ENCODE measurements around the gene RTN1.

RTN1 gene

GRCh38 chr14:59852350-59852749 is 18.2 kb downstream of the RTN1 start:
- TF ChIP-seq CTCF (IDR thresholded peaks at IDR 0.05; ENCODE audit: insufficient read depth, low read depth, low read length, missing control alignments): no peak
- no peak overlapping the region for H3K4me3 ChIP-seq (ENCODE audit: low read depth, low read length)
- DNase-seq (ENCODE audit: low read depth): no peak

- H3K4me3 ChIP-seq (ENCODE audit: low read depth, low read length): no peak overlapping the region
- TF ChIP-seq CTCF (IDR thresholded peaks at IDR 0.05; ENCODE audit: insufficient read depth, low read depth, low read length, missing control alignments): no peak
- DNase-seq (ENCODE audit: low read depth): no peak
Measured at GRCh38 chr14:59850458-59850857, 20.1 kb downstream of the RTN1 start.

GRCh38 chr14:59849411-59850130 is 21.0 kb downstream of the RTN1 start:
- DNase-seq (ENCODE audit: low read depth): peak; percentile 5
- no peak for TF ChIP-seq CTCF (IDR thresholded peaks at IDR 0.05; ENCODE audit: insufficient read depth, low read depth, low read length, missing control alignments)

GRCh38 chr14:59848671-59849070 is 21.9 kb downstream of the RTN1 start:
- H3K4me3 ChIP-seq (ENCODE audit: low read depth, low read length): no peak overlapping the region
- no peak for DNase-seq (ENCODE audit: low read depth)
- no peak for TF ChIP-seq CTCF (IDR thresholded peaks at IDR 0.05; ENCODE audit: insufficient read depth, low read depth, low read length, missing control alignments)

More at GRCh38 chr14:59849411-59850130, 21.0 kb downstream of the RTN1 start:
- no peak overlapping the region for H3K4me3 ChIP-seq (ENCODE audit: low read depth, low read length)

- no peak for TF ChIP-seq CTCF (IDR thresholded peaks at IDR 0.05; ENCODE audit: insufficient read depth, low read depth, low read length, missing control alignments)
- no peak overlapping the region for H3K4me3 ChIP-seq (ENCODE audit: low read depth, low read length)
- DNase-seq (ENCODE audit: low read depth): no peak
Measured at GRCh38 chr14:59847711-59848110, 22.9 kb downstream of the RTN1 start.

GRCh38 chr14:59846595-59846994 is 24.0 kb downstream of the RTN1 start:
- no peak for TF ChIP-seq CTCF (IDR thresholded peaks at IDR 0.05; ENCODE audit: insufficient read depth, low read depth, low read length, missing control alignments)
- no peak for DNase-seq (ENCODE audit: low read depth)
- H3K4me3 ChIP-seq (ENCODE audit: low read depth, low read length): no peak overlapping the region

GRCh38 chr14:59845245-59845644 is 25.3 kb downstream of the RTN1 start:
- no peak for TF ChIP-seq CTCF (IDR thresholded peaks at IDR 0.05; ENCODE audit: insufficient read depth, low read depth, low read length, missing control alignments)
- no peak for DNase-seq (ENCODE audit: low read depth)
- no peak overlapping the region for H3K4me3 ChIP-seq (ENCODE audit: low read depth, low read length)
